Stimulated activated CD8-positive, alpha-beta memory T cell treated with anti-CD3 and anti-CD28 coated beads, Interleukin-12 subunit alpha, Interleukin-12 subunit beta, amount 100 ng/mL, for 24 hours (primary cell): Measurements from ENCODE around the gene TSPYL1.
"Not testable (repeated sequence)": the region's sequence is repeated elsewhere in the genome, so short reads cannot be mapped to it uniquely, and the experiment has no call there.

Source experiments
- DNase-seq: peaks from one replicate; pipeline ENCODE4 v3.0.0-alpha.2; 2020; ENCODE audit errors: extremely low read depth

TSPYL1 gene

GRCh38 chr6:116279232-116280160, at the start of gene TSPYL1:
TSS of gene TSPYL1 (minus strand) at chr6:116279930. CDS start at chr6:116279830, 100 bp downstream.
- DNase-seq: peak; percentile 79

- no peak for DNase-seq
Measured at GRCh38 chr6:116329156-116329555, 49.4 kb upstream of the TSPYL1 start.

- no peak for DNase-seq
Measured at GRCh38 chr6:116328528-116328903, 48.8 kb upstream of the TSPYL1 start.

- DNase-seq: no peak
Measured at GRCh38 chr6:116327803-116328527, 48.2 kb upstream of the TSPYL1 start.

- no peak for DNase-seq
Measured at GRCh38 chr6:116326996-116327395, 47.3 kb upstream of the TSPYL1 start.

- no peak for DNase-seq
Measured at GRCh38 chr6:116326181-116326671, 46.5 kb upstream of the TSPYL1 start.

- DNase-seq: not testable (repeated sequence)
Measured at GRCh38 chr6:116325634-116326132, 46.0 kb upstream of the TSPYL1 start.

GRCh38 chr6:116323863-116324262, 44.1 kb upstream of the TSPYL1 start:
- no peak for DNase-seq

GRCh38 chr6:116321933-116322332, 42.2 kb upstream of the TSPYL1 start:
- not testable (repeated sequence) for DNase-seq

- no peak for DNase-seq
Measured at GRCh38 chr6:116316772-116317467, 37.2 kb upstream of the TSPYL1 start.

- no peak for DNase-seq
Measured at GRCh38 chr6:116314878-116315277, 35.1 kb upstream of the TSPYL1 start.

GRCh38 chr6:116314218-116314617, 34.5 kb upstream of the TSPYL1 start:
- no peak for DNase-seq

- no peak for DNase-seq
Measured at GRCh38 chr6:116313101-116313776, 33.5 kb upstream of the TSPYL1 start.

GRCh38 chr6:116309657-116310056, 29.9 kb upstream of the TSPYL1 start:
- DNase-seq: no peak

- no peak for DNase-seq
Measured at GRCh38 chr6:116309001-116309400, 29.3 kb upstream of the TSPYL1 start.

- no peak for DNase-seq
Measured at GRCh38 chr6:116307633-116308032, 27.9 kb upstream of the TSPYL1 start.

- DNase-seq: no peak
Measured at GRCh38 chr6:116307001-116307400, 27.3 kb upstream of the TSPYL1 start.

- DNase-seq: no peak
Measured at GRCh38 chr6:116304538-116305097, 24.9 kb upstream of the TSPYL1 start.

GRCh38 chr6:116301104-116301503, 21.4 kb upstream of the TSPYL1 start:
- no peak for DNase-seq

GRCh38 chr6:116300566-116300965, 20.8 kb upstream of the TSPYL1 start:
- no peak for DNase-seq

GRCh38 chr6:116298973-116299372, 19.2 kb upstream of the TSPYL1 start:
- no peak for DNase-seq
